ENCODE data around the gene BPHL.

DNA sequence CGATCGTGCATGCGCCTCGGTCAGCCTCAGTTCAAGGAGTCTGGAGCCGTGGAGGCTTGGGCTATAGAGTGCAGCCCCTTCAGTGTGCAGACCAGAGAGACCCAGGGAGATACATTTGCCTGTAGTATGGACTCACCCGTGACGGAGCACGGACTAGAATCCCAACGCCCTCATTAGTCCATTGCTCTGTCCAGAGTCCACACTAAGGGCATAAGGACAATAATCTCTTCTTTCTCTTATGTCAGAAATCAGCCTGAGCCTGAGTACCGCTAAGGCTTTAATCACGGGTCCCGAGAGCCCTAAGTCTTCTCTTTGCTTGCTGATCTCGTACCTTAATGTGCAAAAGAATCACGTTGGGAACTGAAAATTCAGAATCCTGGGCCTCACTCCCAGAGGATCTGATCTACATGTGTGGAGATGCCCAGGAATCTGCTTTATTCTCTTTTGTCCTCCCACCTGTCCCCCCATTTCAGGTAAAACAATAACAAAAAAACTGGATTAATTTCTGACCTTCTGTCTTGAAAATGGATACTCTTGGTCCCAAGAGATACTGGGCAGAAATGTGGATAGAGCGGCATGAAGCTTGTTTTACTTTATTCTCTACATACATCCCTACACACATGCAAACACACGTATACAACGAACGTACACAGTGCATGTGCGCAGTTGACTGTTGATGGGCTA, 671 bp downstream of the BPHL start:
- TF ChIP-seq NR2C1 (IDR thresholded peaks at IDR 0.05), result no peak
- TF ChIP-seq, protein P1, sequence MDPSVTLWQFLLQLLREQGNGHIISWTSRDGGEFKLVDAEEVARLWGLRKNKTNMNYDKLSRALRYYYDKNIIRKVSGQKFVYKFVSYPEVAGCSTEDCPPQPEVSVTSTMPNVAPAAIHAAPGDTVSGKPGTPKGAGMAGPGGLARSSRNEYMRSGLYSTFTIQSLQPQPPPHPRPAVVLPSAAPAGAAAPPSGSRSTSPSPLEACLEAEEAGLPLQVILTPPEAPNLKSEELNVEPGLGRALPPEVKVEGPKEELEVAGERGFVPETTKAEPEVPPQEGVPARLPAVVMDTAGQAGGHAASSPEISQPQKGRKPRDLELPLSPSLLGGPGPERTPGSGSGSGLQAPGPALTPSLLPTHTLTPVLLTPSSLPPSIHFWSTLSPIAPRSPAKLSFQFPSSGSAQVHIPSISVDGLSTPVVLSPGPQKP (IDR thresholded peaks at IDR 0.05; ENCODE audit: low read depth, low read length), result no peak
- TF ChIP-seq EP300 (IDR thresholded peaks at IDR 0.05; ENCODE audit: borderline replicate concordance in 1 of 2, control insufficient read depth in 1 of 2, low read depth in 2 of 2, low read length in 2 of 2), result no peak
- TF ChIP-seq, protein P2, sequence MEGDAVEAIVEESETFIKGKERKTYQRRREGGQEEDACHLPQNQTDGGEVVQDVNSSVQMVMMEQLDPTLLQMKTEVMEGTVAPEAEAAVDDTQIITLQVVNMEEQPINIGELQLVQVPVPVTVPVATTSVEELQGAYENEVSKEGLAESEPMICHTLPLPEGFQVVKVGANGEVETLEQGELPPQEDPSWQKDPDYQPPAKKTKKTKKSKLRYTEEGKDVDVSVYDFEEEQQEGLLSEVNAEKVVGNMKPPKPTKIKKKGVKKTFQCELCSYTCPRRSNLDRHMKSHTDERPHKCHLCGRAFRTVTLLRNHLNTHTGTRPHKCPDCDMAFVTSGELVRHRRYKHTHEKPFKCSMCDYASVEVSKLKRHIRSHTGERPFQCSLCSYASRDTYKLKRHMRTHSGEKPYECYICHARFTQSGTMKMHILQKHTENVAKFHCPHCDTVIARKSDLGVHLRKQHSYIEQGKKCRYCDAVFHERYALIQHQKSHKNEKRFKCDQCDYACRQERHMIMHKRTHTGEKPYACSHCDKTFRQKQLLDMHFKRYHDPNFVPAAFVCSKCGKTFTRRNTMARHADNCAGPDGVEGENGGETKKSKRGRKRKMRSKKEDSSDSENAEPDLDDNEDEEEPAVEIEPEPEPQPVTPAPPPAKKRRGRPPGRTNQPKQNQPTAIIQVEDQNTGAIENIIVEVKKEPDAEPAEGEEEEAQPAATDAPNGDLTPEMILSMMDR (IDR thresholded peaks at IDR 0.05 in 2 of 3, conservative IDR thresholded peaks at IDR 0.05 in 1 of 3; ENCODE audit: control insufficient read depth in 2 of 3, extremely low read depth in 1 of 3, insufficient read depth in 1 of 3, low read depth in 3 of 3, low read length in 3 of 3), result no peak
- no peak for TF ChIP-seq KDM1A (IDR thresholded peaks at IDR 0.05; ENCODE audit: borderline replicate concordance)
- TF ChIP-seq ATF7 (IDR thresholded peaks at IDR 0.05; ENCODE audit: low read depth), result no peak
- TF ChIP-seq NFIC (IDR thresholded peaks at IDR 0.05; ENCODE audit: low read depth, low read length), result no peak
